Activated CD4-positive, alpha-beta T cell treated with anti-CD3 and anti-CD28 coated beads, Interleukin-2, Interleukin-4, amounts not matched to agents 100 ng/mL and 50 ng/mL, durations not matched to agents 16 hours and 8 hours (primary cell): Measurements from ENCODE around the gene ARL2BP.
A peak's percentile ranks its signal among the peaks of the same experiment; 100 is the strongest.

ENCODE experiments used
- DNase-seq: peaks from one replicate; pipeline ENCODE4 v3.0.0-alpha.2; 2020; ENCODE audit warnings: low spot score

ARL2BP gene

DNA sequence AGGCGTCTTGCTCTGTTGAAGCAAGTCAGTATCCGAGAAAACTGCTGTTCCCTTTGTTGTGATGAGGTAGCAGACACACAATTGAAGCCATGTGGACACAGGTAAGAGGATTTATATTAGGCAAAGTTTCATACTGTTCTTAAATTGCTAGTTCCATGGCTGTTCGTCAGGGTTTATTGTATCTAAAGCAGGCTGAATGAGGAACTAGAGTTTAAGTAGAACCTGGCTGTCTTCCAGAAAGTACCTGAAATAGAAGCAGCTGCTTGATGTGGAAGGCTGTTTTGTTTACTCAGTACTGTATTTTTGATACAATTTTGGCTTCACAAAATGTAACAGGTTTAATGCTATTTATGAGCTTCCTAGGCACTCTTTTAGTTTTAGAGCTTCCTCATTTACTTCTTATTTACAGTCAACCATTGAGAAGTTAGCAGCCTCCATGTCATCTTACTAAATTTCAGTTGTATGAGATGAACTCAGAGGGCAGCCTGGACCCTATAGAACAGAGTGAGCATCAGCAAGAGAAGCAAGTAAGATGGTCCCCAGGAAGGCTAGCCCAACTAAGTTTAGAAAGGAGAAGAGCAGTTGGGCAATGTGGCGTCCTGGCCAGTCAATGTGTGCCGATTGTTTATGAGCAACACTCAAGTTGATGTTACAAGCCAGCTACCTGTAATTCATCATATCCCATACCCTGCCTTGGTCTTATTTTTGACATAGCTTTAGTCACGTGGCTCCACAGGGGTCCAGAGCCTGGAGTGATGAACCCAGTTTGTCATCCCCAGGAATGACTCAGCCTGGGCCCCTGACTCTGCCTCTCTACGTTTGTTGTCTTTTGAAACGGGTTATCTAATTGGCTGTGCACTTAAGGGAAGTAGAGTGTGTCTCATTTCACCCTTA, 9.7 kb upstream of the ARL2BP start:
- peak; percentile 64 for DNase-seq

DNA sequence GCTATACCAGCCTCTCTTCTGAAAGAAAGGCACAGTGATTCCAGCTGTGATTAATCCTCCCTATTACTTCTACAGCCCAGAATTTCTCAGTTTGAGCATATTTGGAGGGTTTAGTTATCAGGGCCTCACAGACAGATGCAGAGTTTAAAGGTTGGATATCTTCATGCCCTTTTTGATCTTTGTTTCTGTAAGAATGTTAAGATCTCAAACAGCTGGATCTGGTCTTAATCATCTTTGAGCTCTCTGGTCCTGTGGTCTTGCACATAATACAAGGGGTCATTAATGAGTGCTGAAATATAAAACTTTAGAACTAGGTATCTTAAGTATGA, 9.1 kb upstream of the ARL2BP start:
- DNase-seq, result no peak

DNA sequence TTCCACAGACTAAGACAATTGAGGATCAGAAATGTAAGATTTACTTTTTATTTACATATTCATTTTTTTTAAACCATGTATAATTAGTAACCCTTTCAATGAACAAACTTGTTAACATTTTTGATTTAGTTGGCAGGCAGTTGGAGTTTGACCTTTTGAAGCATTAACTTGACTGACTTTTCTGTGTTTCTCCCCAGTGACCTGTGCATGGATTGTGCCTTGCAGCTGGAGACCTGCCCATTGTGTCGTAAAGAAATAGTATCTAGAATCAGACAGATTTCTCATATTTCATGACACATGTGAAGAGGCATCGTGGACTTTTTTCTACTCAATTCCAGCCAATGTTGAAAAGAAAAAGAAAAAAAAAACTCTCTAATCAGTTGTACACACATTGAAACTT, 6.4 kb upstream of the ARL2BP start:
- DNase-seq, result no peak

DNA sequence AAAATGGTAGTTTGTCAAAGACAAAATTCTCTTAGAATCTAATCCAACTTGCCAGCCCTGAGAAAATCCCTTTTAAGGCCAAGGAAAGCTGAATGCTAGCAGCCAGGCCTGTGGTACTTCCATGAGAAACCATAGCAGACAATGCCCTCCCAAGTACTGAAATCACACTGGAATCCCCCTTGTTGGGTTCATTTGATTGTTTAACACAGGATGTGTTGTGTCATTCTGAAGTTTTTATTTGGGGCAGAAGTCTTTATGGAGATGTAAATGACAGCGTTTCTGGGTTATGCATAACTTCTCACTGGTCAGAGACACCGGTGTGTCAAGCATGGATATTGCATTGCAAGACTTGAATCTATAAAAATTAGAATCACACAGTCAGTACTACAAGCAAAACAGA, 6.0 kb upstream of the ARL2BP start:
- peak; percentile 22 for DNase-seq

DNA sequence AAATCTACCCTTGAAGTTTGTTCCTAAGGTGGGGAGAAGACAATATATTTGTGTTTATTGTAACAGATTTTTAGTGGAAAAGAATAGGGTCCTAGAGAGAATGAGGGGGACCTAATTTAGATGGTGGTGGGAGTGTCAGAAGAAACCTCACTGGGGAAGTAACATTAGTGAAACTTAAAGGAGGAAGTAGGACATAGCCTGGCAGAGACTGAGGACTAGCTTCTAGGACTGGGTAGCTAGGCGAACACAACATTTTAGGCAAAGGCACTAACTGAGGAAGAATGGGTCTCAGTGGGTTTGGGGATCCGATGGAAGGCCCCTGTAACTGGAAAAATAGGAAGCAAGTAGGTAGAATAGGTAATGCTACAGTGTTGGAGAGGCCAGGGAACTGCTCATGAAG, 4.2 kb upstream of the ARL2BP start:
- DNase-seq, result no peak

DNA sequence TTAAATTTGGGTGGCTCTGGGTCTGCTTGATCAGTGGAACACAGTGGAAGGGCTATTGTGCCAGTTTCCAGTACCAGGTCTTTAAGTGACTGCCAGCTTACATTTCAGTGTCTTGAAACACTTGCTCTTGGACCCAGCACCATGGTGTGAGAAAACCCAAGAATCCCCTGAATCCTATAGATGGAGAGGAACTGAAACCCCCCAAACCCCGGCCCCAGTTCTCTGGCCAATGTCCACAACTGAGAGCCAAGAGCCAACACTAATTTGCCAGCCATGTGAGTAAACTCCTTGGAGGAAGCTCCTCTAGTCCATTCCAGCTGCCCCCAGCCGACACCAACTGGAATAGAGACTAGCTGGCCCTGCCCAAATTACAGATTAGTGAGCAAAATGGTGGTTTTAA, 2.4 kb upstream of the ARL2BP start:
- DNase-seq, result no peak

DNA sequence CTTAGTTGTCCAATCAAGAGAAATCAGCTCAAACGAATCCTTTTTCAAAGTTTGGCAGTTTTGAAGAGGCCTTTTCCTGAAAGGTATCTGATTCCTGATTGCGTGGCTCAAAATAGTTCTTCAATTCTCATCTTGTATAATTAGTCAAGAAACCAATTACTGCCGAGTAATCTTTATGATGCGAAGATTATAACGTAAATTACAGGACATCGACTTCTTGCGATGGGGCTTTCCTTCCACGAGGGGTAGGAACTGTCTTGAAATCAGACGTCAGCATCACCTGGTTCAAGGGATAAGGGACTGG, 644 bp upstream of the ARL2BP start:
- DNase-seq, result no peak

DNA sequence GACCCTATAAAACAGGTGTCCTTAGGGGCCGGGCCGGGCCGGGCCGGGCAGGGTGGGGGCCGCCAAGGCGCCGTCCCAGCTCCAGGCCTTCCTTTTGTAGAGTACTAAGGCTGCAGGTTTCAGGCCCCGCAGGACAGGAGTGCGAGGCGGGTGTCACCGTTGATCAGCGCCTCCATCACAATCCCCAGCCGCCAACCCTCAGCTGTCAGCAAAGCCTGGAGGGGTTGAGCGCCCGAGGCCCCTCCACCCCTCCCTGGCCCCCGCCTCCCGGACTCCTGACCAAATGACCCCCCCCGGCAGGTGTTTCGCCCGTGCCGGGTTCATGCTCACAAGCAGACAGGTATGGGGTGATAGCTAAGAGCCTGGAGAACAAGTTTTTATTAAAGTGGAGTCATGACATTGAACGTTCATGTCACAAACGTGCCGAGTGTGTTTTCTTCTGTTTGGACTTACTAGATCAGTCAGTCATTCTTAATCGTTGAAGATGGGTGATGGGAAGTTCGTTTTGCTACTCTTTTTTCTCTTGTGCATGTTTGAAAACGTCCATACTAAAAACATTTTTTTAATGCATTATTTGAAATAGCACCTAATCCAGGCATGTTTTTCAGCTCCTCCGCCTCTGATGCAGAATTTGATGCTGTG, 534 bp downstream of the ARL2BP start:
- DNase-seq, result no peak

DNA sequence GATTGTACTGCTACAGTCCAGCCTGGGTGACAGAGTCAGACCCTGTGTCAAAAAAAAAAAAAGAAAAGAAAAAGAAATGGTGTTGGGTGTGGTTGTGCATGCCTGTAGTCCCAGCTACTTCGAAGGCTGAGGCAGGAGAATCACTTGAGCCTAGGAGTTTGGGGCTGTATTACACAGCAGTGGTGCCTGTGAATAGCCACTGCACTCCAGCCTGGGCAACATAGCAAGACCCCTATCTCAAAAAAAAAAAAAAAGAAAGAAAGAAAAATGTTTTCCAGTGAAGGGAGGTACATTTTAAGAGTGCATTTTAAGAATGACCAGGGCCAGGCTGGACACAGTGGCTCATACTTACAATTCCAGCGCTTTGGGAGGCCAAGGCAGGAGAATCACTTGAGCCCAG, 6.3 kb downstream of the ARL2BP start:
- no peak for DNase-seq

DNA sequence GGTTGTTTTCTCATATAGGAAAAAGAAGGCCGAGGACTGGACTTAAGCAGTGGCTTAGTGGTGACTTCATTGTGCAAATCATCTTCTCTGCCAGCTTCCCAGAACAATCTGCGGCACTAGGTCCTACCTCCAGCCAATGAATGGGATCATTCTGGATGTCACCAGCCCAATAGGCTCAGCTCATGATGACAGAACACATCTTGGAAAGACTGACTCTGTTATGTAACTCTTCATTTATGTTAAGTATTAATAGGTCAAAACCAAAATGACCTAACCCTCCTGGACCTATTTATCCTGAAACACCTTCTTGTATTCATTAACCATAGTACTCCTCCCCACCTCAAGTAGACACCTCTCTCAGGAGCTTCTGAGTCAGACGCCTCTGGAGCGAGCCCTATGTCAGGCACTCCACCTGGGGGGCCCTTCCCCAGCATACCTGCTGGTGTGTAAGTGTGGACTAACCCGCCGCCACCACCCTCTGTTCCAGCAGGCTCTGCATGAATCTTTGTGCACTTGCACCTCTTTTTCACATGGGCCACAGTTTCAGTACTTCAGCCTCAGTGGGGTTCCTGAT, 7.2 kb downstream of the ARL2BP start:
- DNase-seq, result no peak

DNA sequence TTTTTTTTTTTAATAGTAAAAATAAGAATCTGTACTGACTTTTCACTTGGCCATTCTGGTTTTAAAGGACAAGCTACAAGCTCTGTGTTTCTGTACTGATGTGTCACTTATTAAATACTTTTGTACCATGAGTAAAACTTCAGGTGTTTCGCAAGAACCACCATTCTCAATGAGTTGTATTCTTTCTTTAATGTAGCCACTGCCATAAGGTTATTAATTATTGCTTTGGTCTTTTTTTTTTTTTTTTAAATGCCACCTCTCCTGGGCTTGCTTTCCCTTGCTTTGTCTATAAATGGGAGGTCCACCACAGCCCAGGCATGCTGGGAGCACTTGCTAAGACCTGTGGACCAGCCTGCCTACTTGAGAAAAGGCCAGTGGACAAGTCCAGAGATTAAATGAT, 8.4 kb downstream of the ARL2BP start:
- DNase-seq, result no peak

DNA sequence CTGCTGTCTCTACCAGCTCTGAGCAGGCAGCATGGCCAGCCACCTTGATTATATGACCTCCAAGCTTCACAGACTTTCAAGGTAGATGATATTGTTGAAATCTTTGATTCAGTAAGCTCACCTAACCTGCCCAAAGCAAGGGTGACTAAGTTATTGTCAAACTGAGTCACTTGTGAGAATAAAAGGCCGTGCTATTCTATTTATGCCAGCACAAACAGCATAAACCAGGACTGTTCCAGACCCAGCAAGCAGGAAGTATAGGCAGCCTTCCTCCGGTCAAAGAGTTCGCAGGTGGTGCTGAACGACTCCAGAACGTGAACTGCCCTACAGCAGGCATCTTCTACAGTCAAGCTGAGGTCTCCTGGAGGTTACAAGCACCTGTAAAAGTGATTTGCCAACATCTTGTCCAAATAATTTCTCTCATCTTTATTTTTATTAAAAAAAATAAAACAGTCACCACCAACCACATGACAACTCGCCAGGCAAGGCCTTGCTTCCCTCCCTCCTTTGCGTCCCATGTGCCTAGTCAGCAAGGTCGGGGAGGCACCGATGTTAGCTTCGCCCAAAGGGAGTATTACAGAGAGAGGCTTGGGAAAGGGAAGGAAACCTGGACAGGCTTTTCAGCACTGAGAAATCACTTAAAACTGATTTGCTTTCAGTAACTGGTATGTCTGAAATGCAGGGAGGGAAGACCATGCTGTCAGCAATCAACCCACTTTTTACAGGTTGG, 10.8 kb downstream of the ARL2BP start:
- DNase-seq, result no peak

DNA sequence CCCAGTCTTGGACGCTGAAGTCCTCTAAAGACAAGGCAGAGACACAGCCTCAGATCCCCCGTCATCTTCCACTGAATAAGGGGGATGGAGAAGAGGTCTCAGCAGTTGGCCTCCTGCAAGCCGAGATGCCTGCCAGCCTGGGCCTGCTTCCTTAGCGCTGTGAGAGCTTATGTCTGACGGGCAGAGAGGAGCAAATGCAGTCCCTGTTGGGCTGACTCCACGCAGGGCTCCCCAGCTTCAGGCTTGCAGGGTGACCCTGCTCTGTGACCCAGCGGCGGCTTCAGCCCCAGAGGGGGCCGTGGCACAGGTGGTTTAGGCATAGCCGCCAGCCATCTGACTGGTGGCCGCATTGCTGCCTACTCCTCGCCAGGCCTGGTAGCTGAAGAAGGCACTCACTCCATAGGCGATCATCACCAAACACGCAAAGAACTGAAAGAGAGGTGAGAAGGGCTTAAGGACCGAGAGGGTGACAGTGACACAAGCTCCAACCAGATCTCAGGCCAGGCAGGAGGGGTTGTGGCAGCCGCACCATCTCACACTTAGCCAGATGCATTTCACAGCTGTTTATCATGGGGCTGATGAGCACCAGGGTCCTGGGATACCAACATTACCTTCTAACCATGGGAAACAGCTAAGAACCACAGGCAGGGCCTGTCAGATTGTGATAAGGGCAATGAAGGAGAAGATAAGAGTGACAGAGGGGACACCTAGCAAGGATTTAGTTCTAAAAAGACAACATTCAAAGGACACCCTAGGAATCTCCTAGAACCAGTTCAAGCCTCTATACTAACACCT, 11.7 kb downstream of the ARL2BP start:
- DNase-seq, result no peak

DNA sequence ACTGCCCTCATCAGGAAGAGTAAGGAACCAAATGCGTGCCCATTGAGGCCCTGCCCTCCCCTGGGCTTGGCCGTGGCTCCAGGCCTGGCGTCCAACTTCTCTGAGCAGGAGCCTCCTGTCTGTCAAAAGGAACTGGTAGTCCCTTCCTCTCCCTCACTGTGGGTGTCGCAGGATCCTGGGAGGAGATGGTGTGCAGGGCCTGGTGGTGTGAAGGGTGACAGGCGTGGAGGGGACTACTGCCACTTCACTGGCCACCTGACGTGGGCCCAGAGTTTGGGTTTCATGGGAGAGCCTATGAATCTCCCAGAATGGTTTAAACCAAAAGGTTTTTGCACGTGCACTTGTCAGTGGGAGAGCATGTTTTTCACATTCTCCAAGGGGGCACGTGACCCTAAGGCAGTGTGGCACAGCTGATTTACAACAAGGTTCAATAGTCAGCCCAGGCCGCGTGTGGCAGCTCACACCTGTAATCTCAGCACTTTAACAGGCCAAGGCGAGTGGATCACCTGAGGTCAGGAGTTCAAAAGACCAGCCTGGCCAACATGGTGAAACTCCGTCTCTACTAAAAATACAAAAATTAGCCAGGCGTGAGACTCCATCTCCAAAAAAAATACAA, 12.5 kb downstream of the ARL2BP start:
- DNase-seq, result no peak

DNA sequence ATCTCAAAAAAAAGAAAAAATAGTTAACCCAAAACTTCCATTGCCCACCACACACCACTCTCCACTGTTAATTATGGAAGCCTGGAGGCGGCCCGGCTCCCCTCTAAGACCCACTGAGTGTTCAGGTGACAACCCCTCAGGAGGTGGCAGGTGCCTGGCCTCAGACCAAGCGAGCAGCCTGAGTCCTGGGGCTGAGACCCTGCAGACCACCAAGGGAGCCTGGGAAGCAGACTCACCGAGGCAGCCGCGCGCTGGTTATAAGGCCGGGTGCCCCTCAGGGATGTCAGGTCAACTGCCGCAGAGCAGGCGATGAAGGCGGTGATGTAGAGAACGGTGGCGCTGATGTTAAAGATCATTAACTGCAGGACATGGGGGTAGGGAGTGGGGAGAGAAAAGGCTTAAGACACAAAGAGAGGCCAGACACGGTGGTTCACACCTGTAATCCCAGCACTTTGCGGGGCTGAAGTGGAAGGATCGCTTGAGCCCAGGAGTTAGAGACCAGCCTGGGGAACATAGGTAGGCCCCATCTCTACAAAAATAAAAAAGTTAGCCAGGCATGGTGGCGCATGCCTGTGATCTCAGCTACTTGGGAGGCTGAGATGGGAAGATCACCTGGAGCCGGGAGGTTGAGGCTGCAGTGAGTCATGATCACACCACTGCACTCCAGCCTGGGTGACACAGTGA, 13.3 kb downstream of the ARL2BP start:
- no peak for DNase-seq

DNA sequence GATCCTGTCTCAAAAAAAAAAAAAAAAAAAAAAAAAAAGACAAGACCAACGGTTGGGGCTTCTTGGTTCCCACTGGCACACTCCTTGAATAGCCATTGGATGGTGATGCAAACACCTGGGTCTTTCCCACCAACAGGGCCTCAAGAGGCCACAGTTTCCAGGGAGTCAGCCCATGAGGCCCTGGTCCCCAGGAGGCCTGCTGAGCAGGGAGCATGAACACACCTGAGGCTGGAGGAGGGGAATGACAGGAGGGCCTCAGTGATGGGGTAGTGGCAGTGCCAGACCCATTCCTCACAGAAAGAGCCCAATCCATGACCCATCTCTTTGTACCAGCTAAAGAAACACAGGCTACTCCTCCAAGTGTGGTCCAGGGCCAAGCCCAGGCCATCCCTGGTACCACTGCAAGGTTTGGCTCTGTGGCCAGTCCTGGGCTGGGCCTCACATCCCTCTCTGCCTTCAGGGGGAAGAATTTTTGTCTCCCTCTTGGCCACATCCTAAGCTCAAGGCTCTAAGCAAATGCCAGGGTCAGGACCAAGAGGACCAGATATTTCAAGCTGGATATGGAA, 13.9 kb downstream of the ARL2BP start:
- no peak for DNase-seq

DNA sequence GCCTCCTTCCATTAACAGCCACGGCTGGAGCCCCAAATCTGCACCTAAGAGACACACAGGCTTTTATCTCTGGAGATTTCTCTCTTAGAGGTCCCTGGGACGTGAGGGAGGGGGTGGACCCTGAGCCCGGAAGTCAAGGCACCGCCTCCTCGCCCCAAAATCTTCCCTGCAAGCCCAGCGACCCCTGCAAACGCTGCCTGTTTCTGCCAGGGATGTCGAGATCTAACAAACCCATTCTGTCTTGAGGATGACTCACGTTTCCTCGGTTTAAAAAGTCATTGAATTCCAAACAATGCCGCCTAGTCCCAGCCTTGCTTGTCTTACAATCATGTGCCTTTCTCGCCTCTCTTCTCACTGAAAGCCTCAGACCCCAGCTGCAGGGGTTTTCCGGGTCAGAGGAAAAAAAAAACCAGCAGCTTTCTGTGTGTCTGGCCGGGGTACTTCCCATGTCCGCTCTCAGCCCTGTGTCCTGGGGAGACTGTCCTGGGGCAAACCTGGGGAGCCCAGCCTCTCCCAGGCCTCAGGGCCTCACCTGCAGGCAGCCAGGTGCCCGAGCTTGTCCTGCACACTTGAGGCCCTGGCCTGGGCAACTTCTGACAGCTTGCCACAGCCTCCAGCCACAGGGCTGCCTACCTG, 15.4 kb downstream of the ARL2BP start:
- DNase-seq, result no peak

DNA sequence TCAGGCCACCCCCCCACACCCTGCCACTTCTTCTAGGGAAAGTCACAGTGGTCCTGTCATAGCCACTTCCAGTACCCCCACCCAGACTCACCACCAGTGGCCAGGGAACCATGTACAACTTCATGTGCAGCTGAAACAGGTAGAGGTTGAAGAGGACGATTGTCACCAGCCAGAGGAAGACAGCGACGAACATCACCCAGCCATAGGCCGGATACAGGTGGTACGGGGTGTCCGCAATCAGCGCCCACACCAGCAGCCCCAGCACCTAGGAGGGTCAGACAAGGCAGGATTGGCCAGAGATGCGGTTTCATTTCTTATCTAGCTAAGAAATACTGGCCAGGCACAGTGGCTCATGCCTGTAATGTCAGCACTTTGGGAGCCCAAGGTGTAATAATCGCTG, 16.7 kb downstream of the ARL2BP start:
- no peak for DNase-seq

DNA sequence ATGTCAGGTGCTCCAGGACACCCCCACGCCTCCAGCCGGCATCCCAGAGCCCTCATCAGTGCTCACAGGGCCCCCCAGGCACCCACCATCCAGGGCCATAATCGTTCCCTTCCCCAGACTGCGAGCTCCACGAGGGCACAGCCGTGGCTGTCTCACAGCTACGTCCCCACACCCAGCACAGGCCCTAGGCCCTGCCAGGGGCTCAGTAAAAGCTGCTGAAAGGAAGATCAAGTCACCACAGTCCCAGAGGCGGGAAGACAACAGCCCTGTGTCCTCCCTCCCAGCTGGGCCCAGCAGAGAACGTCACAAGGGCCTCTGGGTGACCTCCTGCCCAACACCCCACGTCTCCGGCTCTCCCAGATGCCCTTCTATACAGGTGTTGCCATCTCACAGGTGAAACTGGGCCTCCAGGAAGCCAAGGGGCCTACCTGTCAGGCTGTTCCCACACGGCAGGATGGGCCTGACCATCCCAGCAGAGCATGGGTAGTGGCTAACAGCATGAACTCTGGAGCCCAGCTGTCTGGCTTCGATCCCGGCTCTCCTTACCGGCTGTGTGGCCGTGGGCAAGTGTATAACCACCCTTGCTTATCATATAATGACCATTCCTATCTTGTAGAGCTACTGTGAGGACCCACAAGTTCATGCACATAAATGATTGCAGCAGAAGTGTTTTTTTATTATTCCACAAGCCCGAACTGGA, 17.9 kb downstream of the ARL2BP start:
- no peak for DNase-seq
